ENCODE measurements around the gene ZNF266. TPM values are rescaled to one million over a fixed set of nuclear protein-coding genes. Genes with fewer than 3 reads are reported as not detected.

The ZNF266 gene
- 8.4 and 16.1 TPM in 2 replicates for total RNA-seq

GRCh38 chr19:9435279-9436268 lies at the start of gene ZNF266:
Gene ZNF266, minus strand, starts transcription at chr19:9435573. Its CDS starts 15,484 bp downstream, at chr19:9420089.

GRCh38 chr19:9362905-9363304 lies 72.5 kb downstream of the ZNF266 start, which contains the start of gene ZNF177:
Gene ZNF177, plus strand, starts transcription at chr19:9363013. Its CDS starts 15,299 bp downstream, at chr19:9378312.

Other genes starting within 250 kb of the ZNF266 start
- not detected in 2 replicates for gene OR7D4, start 216.0 kb downstream of the ZNF266 start, total RNA-seq
- not detected in 2 replicates for gene OR7E24, start 184.6 kb downstream of the ZNF266 start, total RNA-seq
- 8.6 and 19.3 TPM in 2 replicates for gene ZNF699, start 125.7 kb downstream of the ZNF266 start, total RNA-seq
- 7.5 and 15.3 TPM in 2 replicates for gene ZNF559, start 111.4 kb downstream of the ZNF266 start, total RNA-seq
- gene ZNF177, start 72.6 kb downstream of the ZNF266 start, total RNA-seq, result 0.87 and 1.2 TPM in 2 replicates
- 0.33 and 0.39 TPM in 2 replicates for gene ZNF560, start 63.0 kb upstream of the ZNF266 start, total RNA-seq
- gene ZNF426, start 103.1 kb upstream of the ZNF266 start, total RNA-seq, result 27.5 and 28.0 TPM in 2 replicates
- 23.2 and 38.3 TPM in 2 replicates for gene ZNF121, start 148.9 kb upstream of the ZNF266 start, total RNA-seq
- 29.8 and 47.5 TPM in 2 replicates for gene ZNF561, start 185.7 kb upstream of the ZNF266 start, total RNA-seq
- gene ZNF562, start 239.5 kb upstream of the ZNF266 start, total RNA-seq, result 11.4 and 34.3 TPM in 2 replicates